Left ventricle myocardium superior (tissue), 1 donor: ENCODE measurements around the gene LTBP1. TPM values are rescaled to one million over a fixed set of nuclear protein-coding genes. Genes with fewer than 3 reads are reported as not detected.
A peak's percentile ranks its signal among the peaks of the same experiment; 100 is the strongest.
"Not testable (repeated sequence)": the region's sequence is repeated elsewhere in the genome, so short reads cannot be mapped to it uniquely, and the experiment has no call there.

Source experiments
- ATAC-seq: fragments of 200-7000 bp; cut with Tn5 transposase; one replicate; pipeline ENCODE4 v1.9.1; 2020; ENCODE audit warnings: mild to moderate bottlenecking, moderate library complexity
- DNase-seq: peaks from one replicate; pipeline ENCODE4 v3.0.0-alpha.2; 2020
- intact Hi-C: fragments of 100-400 bp; cut with micrococcal nuclease; formaldehyde crosslinking; loops from one replicate; pipeline ENCODE4 v1.11.0; 2022
- total RNA-seq: library from RNA; stranded (reverse); fragmentation: NEBNext Ultra II Directional; extraction: Animal tissue kit (Norgen Biotek cat#: 25700); gene quantifications from one replicate; pipeline ENCODE4 v1.2.1, GENCODE V29; 2021
- donor health status: DM: no; HTN: yes; CAD: no; lungs with severe emphysema.

The LTBP1 gene
- total RNA-seq, 1 donor from 2014 or later: 72.5 TPM

DNA sequence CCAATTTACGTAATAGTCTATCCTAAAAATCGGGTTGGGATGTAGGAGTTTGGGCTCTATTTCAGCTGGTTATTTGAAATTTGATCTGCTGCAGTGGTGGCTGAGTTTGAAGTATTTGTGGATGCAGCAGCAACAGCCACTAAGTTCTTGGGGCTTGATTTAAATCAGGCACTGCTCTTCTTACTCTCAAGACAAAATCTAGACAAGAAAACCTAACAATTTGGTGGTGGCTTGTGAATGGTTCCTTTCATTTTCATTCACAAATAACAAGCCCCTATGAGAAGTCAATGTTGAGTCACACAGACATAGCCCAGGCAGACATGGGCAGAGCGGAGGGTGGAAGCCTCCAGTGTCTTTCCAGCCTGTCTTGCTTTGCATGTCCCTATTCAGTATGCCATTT is 199.3 kb downstream of the LTBP1 start:
- DNase-seq (no peak), ATAC-seq (peak; percentile 19)
- intact Hi-C loops: no loop called here

DNA sequence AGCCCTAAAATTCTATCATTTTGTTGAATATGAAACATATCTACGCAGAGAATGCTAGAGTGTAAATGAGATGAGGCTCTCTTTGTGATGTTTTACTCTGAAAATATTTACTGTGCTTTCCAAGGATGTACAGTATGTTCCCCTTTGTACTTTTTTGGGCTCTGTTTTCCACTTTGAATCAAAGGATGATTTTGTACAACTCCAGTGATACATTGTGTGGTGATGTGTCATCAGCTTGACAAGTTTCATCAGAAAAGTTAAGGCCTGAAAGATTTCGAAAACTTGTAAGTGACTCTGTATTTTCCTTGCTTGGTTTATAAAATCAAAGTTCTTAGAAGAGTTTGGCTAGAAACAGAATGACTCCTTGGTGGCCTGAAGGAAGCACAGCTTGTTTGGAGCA is 206.3 kb downstream of the LTBP1 start:
- intact Hi-C loops: no loop called here
- DNase-seq (no peak), ATAC-seq (no peak)

DNA sequence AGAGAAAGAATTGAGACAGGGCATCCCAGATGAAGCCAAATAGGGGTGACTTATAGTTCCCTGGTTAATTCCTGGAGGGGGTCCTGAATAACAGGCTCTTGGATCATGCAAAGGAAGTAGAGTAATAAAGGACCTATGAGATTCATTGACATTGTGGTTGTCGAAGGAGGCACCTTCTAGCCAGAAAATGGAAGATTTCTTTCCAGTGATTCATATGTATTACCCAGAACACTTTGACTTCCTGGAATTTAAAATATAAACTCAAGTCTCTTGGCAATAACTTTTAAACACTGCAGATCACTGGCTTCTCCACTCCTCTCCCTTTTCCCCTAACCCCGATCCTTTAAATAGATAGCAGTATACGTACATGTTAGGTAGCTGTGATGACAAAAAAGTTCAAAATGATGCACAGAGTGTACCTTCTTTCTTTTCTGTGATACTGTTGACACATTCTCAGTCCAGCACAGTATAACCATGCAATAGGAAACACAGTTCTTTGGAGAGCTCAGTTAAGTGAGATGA is 211.8 kb downstream of the LTBP1 start:
- DNase-seq (no peak), ATAC-seq (peak; percentile 15)
- intact Hi-C loops: no loop called here

DNA sequence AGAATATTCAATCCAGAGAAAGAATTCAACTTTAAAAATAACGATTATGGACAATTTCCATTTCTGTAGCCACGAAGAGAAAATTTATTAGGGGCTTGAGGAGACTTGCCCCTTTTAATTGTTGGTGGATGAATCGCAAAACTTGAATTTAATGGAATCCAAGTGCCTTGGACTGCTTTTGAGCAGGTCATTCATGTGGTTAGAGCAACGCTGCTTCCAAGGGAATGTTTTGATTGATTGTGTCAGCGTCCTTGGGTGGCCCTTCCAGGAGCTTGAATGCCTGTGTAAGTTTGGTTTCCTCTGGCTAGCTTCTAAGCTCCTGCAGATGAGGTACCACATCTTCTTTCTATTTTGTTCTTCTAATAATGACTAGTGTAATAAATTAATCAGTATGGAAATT is 213.4 kb downstream of the LTBP1 start:
- ATAC-seq (no peak), DNase-seq (no peak)
- intact Hi-C loops: no loop called here

DNA sequence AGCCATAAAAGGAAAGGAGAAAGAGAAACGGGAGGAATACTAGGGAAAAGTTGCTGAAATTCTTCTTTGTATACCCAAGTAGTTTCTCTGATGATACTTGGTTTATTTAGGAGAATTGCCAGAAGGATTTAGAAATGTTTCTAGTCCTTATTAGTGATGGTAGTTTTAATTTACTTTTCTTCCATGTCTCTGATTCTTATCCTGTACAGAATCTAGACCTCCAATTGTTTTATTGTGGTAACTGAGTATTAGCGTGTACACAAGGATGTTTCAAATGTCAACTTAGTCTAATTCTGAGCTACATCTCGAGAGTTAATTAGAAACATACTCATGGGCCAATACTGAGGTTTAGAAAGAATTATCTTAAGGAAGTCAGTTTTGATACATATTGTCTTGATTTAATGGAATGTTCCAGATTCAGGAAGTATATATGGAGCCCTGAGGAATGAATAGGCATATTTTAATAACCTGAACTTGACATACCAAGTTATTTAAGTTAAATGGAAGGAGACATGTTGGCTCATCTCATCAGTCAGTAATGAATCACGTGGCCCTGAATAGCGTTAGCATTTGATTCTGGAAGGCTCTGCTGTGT is 219.6 kb downstream of the LTBP1 start:
- intact Hi-C loops: no loop called here
- ATAC-seq: no peak
- DNase-seq: no peak

DNA sequence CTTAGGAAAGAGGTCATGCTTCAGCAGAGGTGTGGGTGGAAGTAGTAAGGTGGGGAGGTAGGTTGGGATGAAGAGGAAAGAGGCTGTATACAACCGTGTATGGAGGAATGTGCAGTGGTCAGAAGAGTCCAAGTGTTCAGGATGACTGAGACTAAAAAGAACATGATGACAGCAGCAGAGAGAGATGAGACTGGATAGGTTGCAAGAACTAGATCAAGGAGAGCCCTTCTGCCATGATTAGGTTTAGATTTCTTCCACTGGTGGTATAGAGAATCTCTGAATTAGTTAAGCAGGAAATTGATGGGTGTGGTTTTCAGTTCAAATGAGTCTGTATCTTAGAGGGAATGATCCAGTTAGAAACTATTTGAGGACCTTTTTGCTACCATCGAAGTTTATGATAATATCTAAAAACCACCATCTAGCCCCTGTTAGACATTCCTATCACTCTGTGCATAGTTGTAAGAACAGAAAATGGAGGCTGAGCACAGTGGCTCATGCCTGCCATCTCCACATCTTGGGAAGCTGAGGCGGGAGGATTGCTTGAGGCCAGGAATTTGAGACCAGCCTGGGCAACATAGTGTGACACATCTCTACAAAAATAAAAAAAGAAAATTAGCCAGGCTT is 221.0 kb downstream of the LTBP1 start:
- DNase-seq: no peak
- intact Hi-C loops: no loop called here
- ATAC-seq: no peak

DNA sequence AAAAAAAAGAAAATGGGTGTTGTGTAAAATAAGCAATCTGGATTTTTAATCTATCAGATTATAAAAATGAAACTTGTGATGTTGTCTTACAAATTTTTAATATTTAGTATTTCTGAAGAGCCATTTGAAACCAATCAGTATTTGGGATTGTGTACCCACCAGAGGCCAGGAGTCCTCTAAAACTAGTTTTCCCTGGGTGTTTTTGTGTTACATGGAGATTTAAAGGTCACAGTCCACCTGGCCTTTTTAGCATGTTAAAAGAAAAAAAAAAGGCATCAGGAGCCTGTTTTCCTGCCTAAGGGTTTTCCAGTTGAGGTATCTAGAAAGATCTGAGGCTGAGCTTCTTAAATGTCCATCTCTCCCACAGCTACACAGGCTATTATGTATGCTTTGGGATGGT is 221.7 kb downstream of the LTBP1 start:
- intact Hi-C loops: no loop called here
- DNase-seq (no peak), ATAC-seq (no peak)

DNA sequence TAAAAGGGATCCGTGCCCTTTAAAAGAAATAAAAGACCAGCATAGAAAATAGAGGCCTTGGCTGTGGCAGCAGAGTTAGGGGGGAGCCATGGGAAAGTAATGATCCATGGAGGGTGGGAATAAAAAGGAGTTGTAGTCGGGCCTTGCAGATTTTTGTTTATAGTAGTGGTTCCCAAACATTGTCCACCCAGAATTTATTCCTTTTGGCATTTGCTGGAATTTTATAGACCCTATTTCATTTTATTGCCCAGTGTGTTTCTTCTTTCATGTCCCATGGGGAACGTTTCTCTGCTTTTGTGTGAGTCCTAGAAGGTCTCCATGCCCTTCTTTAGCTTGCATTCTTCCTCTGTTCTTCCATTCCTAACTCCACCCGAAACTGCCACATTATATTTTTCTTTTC is 222.2 kb downstream of the LTBP1 start:
- intact Hi-C loops: no loop called here
- no peak for ATAC-seq
- no peak for DNase-seq

DNA sequence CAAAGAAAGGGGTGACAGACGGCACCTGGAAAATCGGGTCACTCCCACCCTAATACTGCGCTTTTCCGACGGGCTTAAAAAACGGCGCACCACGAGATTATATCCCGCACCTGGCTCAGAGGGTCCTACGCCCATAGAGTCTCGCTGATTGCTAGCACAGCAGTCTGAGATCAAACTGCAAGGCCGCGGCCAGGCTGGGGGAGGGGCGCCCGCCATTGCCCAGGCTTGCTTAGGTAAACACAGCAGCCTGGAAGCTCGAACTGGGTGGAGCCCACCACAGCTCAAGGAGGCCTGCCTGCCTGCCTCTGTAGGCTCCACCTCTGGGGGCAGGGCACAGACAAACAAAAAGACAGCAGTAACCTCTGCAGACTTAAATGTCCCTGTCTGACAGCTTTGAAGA is 223.5 kb downstream of the LTBP1 start:
- ATAC-seq, intact Hi-C loops, DNase-seq: not testable (repeated sequence)

DNA sequence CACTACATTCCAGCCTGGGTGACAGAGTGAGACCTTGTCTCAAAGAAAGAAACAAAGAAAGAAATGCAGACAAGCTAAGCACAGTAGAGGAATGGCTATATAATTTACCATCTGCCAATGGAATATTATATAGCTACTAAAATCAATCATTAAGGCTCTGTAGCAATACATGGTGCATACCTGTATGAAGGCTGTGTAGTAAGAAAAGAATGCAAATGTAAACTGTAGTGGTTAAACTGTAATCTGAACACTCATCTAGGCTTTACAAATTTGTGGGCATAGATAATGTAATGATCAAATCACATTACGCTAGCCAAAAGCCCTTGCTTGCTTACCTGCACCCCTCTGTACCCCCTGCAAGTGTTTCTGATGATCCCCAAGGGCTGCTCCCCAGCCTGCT is 230.9 kb downstream of the LTBP1 start:
- intact Hi-C loops: no loop called here
- no peak for DNase-seq
- no peak for ATAC-seq

DNA sequence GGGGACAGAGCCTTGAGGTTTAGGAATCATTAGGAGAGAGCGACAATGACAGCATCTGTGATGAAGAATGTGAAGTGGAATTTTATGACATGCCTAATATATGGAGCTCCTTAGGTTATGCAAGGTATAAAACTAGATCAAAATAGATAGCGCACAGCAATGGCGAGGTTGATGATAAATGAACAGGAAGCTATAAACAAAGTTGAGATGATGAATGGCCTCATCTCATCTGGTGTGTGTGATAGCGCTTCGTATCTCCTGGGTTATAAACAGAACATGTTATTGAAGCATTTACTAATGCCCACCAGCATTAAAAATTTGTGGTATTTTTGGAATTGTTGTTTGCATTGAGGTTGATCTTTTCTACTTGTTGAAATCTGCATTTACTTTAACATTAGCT is 231.5 kb downstream of the LTBP1 start:
- intact Hi-C loops: no loop called here
- ATAC-seq (no peak), DNase-seq (no peak)

DNA sequence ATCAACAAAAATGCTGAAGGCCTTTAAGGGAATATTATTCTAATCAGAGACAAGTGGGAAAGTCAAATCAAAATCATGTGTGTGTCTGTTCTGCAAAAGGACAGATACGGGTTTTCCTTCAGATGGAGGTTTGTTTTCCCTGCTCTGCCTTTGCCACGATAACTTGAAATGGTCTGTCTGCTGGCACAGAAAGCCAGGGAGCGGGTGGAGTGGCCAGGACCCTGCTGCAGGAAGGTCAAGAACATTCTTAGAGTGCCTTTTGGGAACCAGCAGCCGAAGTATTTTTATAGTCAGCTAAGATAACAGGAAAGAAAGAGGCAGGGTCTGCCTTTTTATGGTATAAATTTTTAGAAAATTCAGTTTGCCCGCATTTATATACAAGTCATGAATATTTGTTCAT is 234.2 kb downstream of the LTBP1 start:
- ATAC-seq (peak; percentile 57), DNase-seq (no peak)
- intact Hi-C loops: no loop called here

DNA sequence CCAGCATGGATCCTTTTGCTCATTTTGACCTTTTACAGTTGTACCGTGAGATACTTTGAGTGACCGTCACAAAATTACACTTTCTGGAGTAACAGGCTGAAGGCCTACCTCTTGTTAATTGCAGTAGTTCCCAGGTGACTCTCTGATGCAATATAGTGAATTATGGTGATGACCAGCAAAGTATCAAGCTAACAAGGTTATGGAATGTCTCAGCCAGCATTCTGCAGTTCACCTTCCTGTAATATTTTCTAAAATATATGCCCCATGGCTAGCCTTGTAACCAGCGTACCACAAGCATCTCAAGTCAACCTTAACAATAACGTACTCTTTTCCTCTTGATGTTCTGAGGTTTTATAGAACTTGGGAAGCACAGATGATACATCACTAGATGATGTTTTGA is 234.7 kb downstream of the LTBP1 start:
- intact Hi-C loops: no loop called here

DNA sequence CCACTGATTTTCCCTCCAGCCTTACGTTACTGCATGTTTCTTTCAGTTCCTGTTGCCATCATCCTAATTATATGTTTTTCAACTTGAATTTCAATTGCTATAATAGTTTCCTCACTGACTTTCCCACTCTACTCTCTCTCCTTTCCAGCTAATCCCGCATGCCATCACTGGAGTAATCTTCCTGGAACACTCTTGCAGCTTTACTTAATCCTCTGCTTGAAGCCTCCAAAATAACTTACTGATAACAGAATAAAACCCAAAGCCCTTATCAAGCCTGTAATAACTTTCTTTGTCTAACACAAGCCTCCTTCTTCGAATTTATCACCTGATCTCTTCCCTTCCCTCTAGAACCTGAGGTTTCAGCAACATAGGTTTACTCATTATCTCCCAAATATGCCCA is 237.3 kb downstream of the LTBP1 start:
- intact Hi-C loops: no loop called here
- DNase-seq: no peak
- ATAC-seq: no peak

More for the DNA sequence above, 234.7 kb downstream of the LTBP1 start:
- ATAC-seq (no peak), DNase-seq (no peak)

DNA sequence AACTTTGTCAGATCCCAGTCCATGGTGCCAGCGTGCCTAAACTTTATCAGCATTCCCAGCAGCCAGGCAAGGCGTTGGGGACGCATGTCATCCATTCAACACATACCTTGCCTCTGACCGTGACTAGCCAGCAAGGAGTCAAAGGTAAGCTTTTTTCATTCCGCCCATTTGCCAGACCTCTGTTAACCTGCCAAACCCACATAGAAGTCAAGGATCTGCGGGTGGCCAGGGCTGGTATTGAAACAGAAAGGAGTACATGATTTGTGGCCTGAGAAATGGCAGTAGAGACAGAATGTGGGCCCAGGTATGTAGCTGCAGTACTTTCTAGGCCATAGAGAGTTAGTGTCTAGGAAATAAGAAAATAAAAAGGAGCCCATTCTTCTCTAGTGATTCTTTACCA is 240.2 kb downstream of the LTBP1 start:
- intact Hi-C loops: no loop called here
- ATAC-seq (no peak), DNase-seq (no peak)

DNA sequence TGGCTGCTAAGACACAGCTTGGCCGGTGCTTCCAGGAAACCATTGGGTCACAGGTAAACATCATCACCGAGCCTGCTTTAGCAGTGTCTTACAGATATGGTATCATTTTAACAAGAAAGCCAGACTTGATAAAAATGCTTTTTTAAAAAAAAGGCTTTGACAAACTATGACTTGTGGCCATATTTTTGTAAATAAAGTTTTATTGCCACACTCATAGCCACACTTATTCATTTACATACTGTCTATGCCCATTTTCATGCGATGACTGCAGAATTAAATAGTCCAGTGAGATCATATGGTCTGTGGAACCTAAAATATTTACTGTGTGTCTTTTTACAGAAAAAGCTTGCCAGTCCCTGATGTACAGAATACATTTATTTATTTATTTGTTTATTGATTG is 242.0 kb downstream of the LTBP1 start:
- DNase-seq (no peak), ATAC-seq (no peak)
- intact Hi-C loops: no loop called here

DNA sequence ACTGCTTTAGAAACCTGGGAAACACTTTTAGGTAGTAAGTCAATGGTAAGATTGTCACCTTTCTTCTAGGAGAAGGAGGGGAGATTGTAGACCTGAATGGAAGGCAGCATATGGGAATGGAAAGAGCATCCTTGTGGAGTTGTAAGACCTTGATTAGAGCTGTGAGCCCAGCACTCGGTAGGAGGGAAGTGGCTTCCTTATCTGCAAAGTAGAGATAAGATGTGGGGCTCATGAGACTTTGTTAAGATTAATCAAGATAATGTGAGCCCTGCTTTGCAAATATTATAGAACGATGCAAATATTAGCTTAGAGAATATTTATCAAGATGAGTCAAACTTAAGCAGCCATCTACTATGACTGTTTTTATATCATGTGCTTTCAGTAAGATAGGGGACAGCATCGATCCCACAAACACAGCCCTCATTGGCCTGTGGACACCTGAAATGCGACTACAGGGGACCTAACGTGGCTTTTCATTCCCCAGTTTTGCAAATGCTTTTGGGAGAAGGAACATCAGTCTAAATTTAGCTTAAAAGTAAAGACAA is 243.7 kb downstream of the LTBP1 start:
- ATAC-seq (no peak), DNase-seq (no peak)
- intact Hi-C loops: no loop called here

DNA sequence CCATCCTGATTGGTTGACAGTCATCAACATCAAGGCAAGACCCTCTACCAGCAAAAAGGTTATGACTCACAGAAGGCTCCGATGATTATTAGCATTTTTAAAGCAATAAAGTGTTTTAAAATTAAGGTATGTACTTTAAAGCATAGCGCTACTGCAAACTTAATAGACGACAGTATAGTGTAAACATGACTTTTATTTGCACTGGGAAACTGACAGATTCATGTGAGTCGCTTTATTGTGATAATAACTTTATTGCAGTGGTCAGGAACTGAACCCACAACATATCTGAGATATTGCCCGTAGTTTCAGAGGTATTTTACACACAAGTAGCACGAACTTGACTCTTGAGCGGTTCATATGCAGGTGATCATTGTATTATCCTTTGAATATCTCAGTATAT is 249.1 kb downstream of the LTBP1 start:
- intact Hi-C loops: no loop called here
- ATAC-seq (no peak), DNase-seq (no peak)

DNA sequence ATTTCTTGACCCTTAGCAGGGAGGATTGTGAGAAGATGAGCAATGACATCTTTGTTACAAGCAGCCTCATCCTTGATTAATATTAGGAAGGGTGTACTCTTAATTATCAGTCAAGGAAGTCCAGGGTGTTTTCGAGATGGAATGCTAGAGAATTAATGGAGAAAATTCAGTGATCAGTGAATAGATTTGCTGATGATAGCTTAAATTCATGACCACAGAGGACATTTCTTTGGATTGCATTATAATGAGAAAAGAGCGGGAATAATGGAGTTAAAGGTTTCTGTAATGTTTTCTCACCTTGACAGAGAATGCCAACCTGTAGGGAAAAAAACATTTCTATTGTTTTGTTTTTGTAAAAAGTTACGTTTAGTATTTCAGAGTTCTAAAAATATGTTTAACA is 249.9 kb downstream of the LTBP1 start:
- DNase-seq (no peak), ATAC-seq (no peak)

DNA sequence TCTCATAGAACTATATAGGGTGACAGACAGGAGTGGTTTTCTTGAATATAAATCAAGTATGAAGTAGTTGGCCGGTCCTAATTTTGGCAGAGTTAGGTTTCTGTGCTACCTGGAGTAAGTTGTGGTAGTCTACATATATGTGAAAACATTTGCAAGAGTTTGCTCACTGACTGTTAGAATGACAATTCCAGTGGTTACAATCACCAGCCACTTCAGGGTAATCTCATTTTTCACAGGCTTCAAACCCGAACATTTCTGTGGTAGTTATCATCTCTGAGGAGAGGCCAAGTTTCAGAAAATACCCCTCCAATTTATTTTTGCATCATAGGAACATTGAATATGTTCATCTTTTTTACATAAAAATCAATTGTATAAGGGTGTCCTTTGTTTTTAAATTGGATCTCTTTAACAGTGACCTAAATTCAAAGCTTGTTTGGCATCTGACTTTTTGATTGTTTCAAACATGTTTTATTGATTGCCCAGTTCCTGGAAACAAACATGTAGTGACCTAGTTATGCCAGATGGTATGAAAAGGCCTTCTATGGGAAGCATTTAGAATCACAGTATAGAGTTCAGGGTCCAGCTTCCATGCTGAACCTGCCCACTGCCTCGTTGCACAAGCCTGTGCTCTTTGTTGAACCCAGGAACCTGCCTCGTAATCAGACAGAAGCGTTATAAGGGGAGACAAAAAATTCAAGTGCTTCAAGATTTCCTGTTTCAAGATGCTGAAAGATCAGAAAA is 250.6 kb downstream of the LTBP1 start:
- no peak for ATAC-seq
- no peak for DNase-seq
- intact Hi-C loops: no loop called here

More for the DNA sequence above, 249.9 kb downstream of the LTBP1 start:
- intact Hi-C loops: no loop called here
